ENCODE data around the gene KCNIP3. TPM values are rescaled to one million over a fixed set of nuclear protein-coding genes. Genes with fewer than 3 reads are reported as not detected.

KCNIP3 gene
- 15.3 TPM for total RNA-seq

DNA sequence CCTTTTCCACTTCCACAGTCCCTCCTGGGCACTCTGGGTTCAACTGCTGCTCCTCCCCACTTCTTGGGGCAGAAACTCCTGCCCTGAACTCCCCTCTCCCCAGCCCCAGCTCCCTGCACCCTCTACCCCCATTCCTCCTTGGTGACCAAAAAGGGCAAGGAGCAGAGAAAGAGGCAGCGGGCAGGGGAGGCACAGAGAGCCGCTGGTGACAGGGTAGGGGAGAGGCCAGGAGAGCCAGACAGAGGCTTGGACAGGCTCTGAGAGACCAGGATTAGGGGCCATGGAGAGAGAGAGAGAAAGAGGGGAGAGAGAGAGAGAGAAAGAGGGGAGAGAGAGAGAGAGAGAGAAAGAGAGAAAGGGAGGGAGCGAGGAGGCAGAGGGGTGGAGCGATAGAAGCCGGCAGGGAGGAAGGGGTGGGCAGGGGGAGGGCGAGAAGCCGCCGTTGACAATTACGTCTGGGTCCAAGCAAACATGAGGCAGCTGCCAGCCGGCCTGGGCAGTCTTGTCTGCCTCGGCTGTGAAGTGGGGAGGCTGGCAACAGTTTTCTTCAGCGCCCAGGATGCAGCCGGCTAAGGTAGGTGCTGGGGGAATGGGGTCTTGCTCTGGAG lies at the start of gene KCNIP3:
Gene KCNIP3 (plus strand): TSS at position 468 of the 608 bp plus-strand sequence. CDS start 92 bp downstream, at position 560.

DNA sequence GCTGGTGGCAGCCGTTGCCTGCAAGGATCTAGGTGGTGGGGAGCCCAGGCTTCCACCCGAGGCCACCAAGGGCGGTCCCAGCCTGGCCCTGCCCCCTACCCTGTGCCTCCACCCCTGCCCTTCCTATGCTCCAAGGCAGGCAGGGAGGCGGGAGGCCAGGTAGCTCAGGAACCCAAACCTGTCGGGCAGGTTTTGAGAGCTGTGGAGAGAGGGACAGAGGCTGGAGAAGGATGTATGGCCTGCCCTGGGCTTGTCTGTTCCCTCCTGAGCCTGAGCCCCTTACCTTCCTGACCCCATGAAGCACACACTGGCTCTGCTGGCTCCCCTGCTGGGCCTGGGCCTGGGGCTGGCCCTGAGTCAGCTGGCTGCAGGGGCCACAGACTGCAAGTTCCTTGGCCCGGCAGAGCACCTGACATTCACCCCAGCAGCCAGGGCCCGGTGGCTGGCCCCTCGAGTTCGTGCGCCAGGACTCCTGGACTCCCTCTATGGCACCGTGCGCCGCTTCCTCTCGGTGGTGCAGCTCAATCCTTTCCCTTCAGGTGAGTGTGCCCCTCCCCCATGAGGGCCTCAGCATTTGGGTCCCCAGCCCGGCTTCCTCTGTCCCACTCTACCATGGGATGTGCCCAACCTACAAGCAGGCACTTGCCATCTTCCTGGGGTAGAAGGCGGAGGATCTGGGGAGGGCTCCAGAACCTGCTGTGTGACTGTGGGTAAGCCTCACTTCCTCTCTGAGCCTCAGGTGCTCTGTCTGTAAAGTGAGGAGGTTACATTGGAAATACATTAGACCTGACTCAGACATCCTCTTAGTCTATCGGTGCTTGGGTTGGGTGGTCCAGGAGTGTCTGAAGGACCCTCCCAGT lies 22.6 kb upstream of the KCNIP3 start, which contains the start of gene PROM2:
Gene PROM2 (plus strand): TSS at position 159 of the 860 bp plus-strand sequence. CDS start 137 bp downstream, at position 296.

DNA sequence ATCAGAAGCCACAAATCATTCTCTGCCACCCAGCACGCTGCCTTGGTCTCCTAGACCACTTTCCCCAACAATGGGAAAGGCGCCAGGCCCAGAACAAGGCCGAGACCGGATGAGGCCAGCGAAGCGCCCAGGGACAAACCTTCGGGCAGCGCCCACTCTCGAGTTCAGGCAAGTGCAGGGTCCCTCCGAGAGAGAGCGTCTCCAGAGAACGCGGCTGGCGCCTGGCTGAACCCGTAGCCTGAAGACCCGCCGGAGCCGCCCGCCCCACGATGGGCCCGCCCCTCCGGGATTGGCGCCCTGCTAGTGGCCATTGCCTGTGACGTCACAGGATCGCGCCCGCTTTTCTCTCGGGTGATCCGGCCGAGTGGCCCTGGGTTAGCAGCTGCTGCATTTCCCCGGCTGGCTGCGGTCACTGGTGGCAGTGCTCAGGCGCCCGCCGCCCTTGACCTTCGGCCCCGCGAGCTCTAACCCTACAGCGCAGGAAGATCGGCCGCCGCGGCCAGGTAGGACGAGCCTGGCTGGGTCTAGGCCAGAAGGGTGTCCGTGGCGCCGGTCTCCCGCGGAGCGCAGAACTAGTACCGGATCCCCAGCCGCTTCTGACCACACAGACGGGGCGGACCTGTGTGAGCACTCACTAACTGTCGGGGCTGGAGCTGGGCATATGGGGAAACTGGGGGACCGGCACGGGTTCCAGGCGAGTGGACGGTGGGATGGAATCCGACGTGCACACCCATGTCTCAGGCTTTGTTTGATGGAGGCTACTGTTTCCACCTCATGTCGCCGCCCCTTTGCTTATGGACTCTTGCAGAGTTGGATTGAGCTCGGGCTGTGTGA lies 105.4 kb downstream of the KCNIP3 start, which contains the start of gene FAHD2A:
Gene FAHD2A (plus strand): TSS at position 339 of the 834 bp plus-strand sequence. CDS start 2,851 bp downstream, outside the sequence.

Other genes starting within 250 kb of the KCNIP3 start
- 71.4 TPM for gene MRPS5, start 175.5 kb upstream of the KCNIP3 start, total RNA-seq
- gene ZNF514, start 137.5 kb upstream of the KCNIP3 start, total RNA-seq: 57.6 TPM
- gene ZNF2, start 131.5 kb upstream of the KCNIP3 start, total RNA-seq: 9.7 TPM
- 62.3 TPM for gene ZNF892, start 89.8 kb upstream of the KCNIP3 start, total RNA-seq
- 9.4 TPM for gene PROM2, start 22.9 kb upstream of the KCNIP3 start, total RNA-seq
- gene FAHD2A, start 105.4 kb downstream of the KCNIP3 start, total RNA-seq: 21.9 TPM
- gene TRIM43B, start 187.4 kb downstream of the KCNIP3 start, total RNA-seq: not detected